Fibroblast of mammary gland (primary cell): ENCODE data around the gene ELANE.
A peak's percentile ranks its signal among the peaks of the same experiment; 100 is the strongest.

ENCODE experiments used
- DNase-seq: peaks from one replicate; pipeline ENCODE4 v3.0.0-alpha.2; 2010; ENCODE audit warnings: low read depth
- H3K4me3 ChIP-seq: 2 replicates; pipeline ENCODE4 v1.5.1; 2011; ENCODE audit warnings: low read depth, mild to moderate bottlenecking, low read length, moderate library complexity; ENCODE audit not compliant: control insufficient read depth
- CTCF ChIP-seq: conservative IDR thresholded peaks from 2 replicates; pipeline ENCODE4 v1.5.1; 2011; ENCODE audit warnings: low read depth, low read length, inconsistent platforms; ENCODE audit not compliant: control insufficient read depth, insufficient read depth

The ELANE gene

GRCh38 chr19:852136-853013 lies at the start of gene ELANE:
ELANE (plus strand) TSS chr19:852303; CDS start chr19:852329, 26 bp downstream.
- no peak within 1 kb of the TSS for H3K4me3 ChIP-seq

GRCh38 chr19:802498-803098 lies 49.5 kb upstream of the ELANE start:
- H3K4me3 ChIP-seq: peak overlapping the region; percentile 38
- DNase-seq: peak; percentile 39
- no peak for TF ChIP-seq CTCF

More at GRCh38 chr19:852136-853013, at the start of gene ELANE:
- no peak for TF ChIP-seq CTCF
- no peak for DNase-seq

- H3K4me3 ChIP-seq: no peak overlapping the region
- TF ChIP-seq CTCF: no peak
- no peak for DNase-seq
These were observed 49.0 kb upstream of the ELANE start for GRCh38 chr19:803099-803561.

GRCh38 chr19:803686-804418 lies 48.3 kb upstream of the ELANE start:
- no peak overlapping the region for H3K4me3 ChIP-seq
- TF ChIP-seq CTCF: no peak

GRCh38 chr19:804419-805165 lies 47.5 kb upstream of the ELANE start:
- no peak overlapping the region for H3K4me3 ChIP-seq
- TF ChIP-seq CTCF: no peak
- no peak for DNase-seq

More at GRCh38 chr19:803686-804418, 48.3 kb upstream of the ELANE start:
- no peak for DNase-seq

- H3K4me3 ChIP-seq: no peak overlapping the region
- no peak for DNase-seq
These were observed 46.9 kb upstream of the ELANE start for GRCh38 chr19:805166-805551.

More at GRCh38 chr19:805166-805551, 46.9 kb upstream of the ELANE start:
- TF ChIP-seq CTCF: no peak
